ENCODE data around the gene KRTAP12-4.

- no peak for TF ChIP-seq CTCF (IDR thresholded peaks at IDR 0.05; ENCODE audit: extremely low read depth in 1 of 2, insufficient read depth in 1 of 2, low read depth in 1 of 2, low read length in 2 of 2)
- no peak for TF ChIP-seq EZH2 (IDR thresholded peaks at IDR 0.05; ENCODE audit: borderline replicate concordance, low read depth, low read length, severe bottlenecking)
Observed at GRCh38 chr21:44699502-44700001, 45.1 kb upstream of the KRTAP12-4 start.
